ENCODE data around the gene CCT3. TPM values are rescaled to one million over a fixed set of nuclear protein-coding genes. Genes with fewer than 3 reads are reported as not detected.

The CCT3 gene
- total RNA-seq, 2 donors from 2014 or later = 104 to 106 TPM

DNA sequence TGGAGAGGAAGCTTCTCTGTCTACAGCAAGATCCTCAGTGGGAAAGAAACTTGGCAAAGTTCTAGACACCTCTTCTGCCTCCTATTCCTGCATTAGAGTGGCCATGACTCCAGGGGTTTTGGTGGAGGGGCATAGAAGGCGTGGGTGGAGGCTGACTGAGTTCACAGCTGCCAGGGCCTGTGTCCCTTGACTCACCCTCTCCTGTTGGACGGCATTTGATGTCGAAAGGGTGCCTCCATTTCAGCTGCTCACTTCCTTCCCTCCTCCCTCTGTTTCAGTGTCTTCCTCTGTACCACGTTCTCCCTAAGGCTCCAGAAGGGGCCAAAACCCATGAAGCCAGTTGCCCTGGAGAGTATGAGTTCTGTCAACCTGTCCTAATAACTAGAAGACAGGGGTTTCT lies 53.3 kb downstream of the CCT3 start:
- Histone ChIP-seq H3K27me3 (replicated peaks; ENCODE audit: insufficient read depth) (no peaks in the 10 kb centered on the region), H3K4me3 (no peak overlapping the region), H3K36me3 (no peaks in the 10 kb centered on the region), H3K27ac (no peak overlapping the region), H3K4me1 (ENCODE audit: control insufficient read depth in 1 of 2, low read depth in 2 of 2) (peaks cover 19 to 28% of the 10 kb centered on the region in 2 donors), H3K9me3 (no peaks in the 10 kb centered on the region)
- TF ChIP-seq, protein P1, sequence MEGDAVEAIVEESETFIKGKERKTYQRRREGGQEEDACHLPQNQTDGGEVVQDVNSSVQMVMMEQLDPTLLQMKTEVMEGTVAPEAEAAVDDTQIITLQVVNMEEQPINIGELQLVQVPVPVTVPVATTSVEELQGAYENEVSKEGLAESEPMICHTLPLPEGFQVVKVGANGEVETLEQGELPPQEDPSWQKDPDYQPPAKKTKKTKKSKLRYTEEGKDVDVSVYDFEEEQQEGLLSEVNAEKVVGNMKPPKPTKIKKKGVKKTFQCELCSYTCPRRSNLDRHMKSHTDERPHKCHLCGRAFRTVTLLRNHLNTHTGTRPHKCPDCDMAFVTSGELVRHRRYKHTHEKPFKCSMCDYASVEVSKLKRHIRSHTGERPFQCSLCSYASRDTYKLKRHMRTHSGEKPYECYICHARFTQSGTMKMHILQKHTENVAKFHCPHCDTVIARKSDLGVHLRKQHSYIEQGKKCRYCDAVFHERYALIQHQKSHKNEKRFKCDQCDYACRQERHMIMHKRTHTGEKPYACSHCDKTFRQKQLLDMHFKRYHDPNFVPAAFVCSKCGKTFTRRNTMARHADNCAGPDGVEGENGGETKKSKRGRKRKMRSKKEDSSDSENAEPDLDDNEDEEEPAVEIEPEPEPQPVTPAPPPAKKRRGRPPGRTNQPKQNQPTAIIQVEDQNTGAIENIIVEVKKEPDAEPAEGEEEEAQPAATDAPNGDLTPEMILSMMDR (IDR thresholded peaks at IDR 0.05) = no peak
- no peak for ATAC-seq (ENCODE audit: insufficient number of reproducible peaks, low FRiP score, low read depth)
- no peak for DNase-seq (ENCODE audit: low spot score)

DNA sequence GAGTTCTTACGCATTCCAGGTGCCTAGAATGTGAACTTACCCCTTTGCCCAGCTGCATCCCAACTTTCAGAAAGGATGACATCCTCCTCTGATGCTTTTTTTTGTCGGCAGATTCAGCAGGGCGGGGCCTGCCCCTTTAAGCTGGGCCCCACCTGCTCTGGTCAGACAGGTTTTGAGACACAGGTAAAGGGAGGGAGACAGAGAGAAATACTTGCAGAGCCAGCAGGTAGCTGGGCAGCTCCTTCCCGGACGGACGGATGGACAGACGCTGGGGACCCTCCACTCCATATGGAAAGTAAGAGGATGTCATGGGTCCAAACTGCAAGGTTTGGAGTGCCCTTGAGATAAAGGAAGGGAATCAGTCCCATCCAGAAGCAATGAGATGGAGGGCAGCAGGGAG lies 54.0 kb downstream of the CCT3 start, which contains the start of gene TMEM79:
Gene TMEM79, plus strand, starts transcription at position 214 of the 400 bp plus-strand sequence. CDS start 902 bp downstream, outside the sequence.
- Histone ChIP-seq H3K27me3 (replicated peaks; ENCODE audit: insufficient read depth) (no peaks in the 10 kb centered on the region), H3K36me3 (no peaks in the 10 kb centered on the region), H3K9me3 (no peaks in the 10 kb centered on the region), H3K27ac (peak within 1 kb of the TSS; percentile 7 to 70), H3K4me3 (peak within 1 kb of the TSS; percentile 83), H3K4me1 (ENCODE audit: control insufficient read depth in 1 of 2, low read depth in 2 of 2) (peaks cover 19 to 28% of the 10 kb centered on the region in 2 donors)
- TF ChIP-seq, protein P1 (IDR thresholded peaks at IDR 0.05) = no peak
- DNase-seq (ENCODE audit: low spot score) = no peak
- no peak for ATAC-seq (ENCODE audit: insufficient number of reproducible peaks, low FRiP score, low read depth)

DNA sequence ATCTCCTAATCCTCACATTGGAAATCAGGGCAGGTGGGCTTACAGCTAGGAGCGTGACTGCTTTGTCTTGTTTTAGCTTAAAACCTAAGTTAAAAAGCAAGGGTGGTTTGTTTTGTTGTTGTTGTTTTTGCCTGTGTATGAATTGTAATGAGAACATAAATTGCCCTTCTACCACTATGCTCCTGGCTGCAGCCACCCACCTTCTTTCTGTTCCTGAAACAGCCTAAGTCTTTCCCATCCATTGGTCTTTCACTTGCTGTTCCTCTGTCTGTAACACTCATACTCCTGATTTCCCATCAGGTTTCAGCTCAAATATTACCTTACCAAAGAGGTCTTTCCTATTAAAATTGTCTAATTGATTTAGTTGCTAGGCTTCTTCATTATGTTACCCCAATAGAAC lies 54.6 kb downstream of the CCT3 start:
- no peak for DNase-seq (ENCODE audit: low spot score)
- no peaks in the 10 kb centered on the region for H3K9me3 ChIP-seq
- H3K4me1 ChIP-seq (ENCODE audit: control insufficient read depth in 1 of 2, low read depth in 2 of 2) = peaks cover 19 to 28% of the 10 kb centered on the region in 2 donors
- no peaks in the 10 kb centered on the region for H3K36me3 ChIP-seq
- TF ChIP-seq, protein P1 (IDR thresholded peaks at IDR 0.05) = no peak
- H3K27ac ChIP-seq = peak overlapping the region in 1 of 2 donors; percentile 70
- ATAC-seq (ENCODE audit: insufficient number of reproducible peaks, low FRiP score, low read depth) = no peak
- no peaks in the 10 kb centered on the region for H3K27me3 ChIP-seq (replicated peaks; ENCODE audit: insufficient read depth)
- H3K4me3 ChIP-seq = peak overlapping the region; percentile 83

DNA sequence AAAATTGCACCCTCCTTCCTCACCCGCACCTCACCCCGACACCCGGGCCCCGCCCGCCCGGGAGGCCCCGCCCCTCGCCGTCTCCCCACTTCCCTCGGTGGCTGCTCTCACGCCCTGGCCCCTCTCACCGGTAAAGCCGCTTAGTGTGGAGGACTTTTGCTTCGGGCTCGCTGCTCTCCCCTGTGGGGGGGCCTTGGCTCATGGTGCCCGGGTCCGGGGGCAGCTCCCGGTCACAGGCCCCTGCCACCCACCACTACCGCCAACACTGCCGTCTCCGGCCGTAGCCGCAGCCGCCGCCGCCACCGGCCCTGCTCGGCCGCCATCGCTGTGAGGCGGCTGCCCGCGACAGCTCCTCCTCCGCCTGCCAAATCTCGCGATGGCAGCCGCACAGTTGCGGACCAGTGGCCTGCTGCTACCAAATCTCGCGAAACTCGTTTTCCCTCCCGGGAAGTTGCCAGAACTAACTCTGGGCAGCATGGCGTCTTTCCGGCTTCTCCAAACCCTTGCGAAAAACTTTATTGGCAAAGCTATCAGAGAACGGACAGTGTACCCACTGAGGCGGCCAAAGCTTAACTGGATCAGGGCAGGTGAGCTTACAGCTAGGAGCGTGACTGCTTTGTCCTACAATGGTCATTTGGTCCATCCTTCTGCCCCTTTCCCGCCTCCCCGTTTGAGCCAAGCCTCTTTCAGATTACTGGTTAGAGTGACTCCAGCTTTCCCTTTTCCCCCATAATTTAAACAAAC lies 55.4 kb downstream of the CCT3 start, which contains the start of gene SMG5:
Gene SMG5, minus strand, starts transcription at position 347 of the 744 bp plus-strand sequence. Its CDS starts 145 bp downstream, at position 202.
- Histone ChIP-seq H3K36me3 (peaks cover 7% of the 10 kb centered on the region), H3K27me3 (replicated peaks; ENCODE audit: insufficient read depth) (no peaks in the 10 kb centered on the region), H3K4me3 (peak within 1 kb of the TSS; percentile 83), H3K4me1 (ENCODE audit: control insufficient read depth in 1 of 2, low read depth in 2 of 2) (peaks cover 19 to 28% of the 10 kb centered on the region in 2 donors), H3K9me3 (no peaks in the 10 kb centered on the region), H3K27ac (peak within 1 kb of the TSS; percentile 58 to 70)
- ATAC-seq (ENCODE audit: insufficient number of reproducible peaks, low FRiP score, low read depth) (peak; percentile 96), DNase-seq (ENCODE audit: low spot score) (peak; percentile 81)
- TF ChIP-seq, protein P1 (IDR thresholded peaks at IDR 0.05) = no peak

DNA sequence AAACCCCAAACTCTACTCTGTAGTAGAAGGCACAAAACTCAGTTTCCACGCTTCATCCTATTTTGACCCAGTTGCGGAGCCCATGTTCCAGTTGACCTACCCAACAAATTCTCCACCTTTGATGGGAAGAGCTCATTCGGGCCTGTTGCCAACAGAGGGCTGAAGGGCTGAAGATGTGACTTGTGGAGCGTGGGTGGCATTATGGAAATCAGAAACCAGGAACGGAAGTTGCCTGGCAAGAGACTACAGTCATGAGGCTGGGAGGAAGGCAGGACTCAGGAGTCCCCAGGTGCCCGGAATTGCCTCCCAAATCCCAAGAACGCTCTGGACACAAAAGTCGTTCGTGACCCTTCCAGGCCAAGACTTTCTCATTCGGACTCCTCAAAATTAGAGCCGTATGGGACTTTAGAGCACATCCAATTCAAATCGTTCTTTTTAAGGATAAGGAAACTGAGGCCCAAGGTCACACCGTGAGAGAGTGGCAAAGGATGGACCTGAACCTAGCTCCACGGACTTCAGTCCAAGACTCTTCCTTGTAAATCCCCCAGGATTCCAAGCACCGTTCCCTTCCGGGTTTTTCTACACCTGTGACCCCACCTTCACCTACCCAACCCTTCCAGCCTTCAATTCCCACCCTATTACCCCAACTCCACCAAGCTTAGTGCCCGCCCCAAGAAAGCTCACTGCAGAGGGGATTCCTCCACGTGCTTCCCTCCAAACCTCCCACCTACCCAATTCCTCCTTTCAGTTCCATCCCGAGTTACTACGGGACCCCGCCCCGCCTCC lies 56.2 kb downstream of the CCT3 start:
- TF ChIP-seq, protein P1 (IDR thresholded peaks at IDR 0.05) = no peak
- Histone ChIP-seq H3K27ac (peak overlapping the region; percentile 58 to 70), H3K36me3 (peaks cover 12% of the 10 kb centered on the region), H3K4me1 (ENCODE audit: control insufficient read depth in 1 of 2, low read depth in 2 of 2) (peaks cover 19 to 28% of the 10 kb centered on the region in 2 donors), H3K4me3 (peak overlapping the region; percentile 83), H3K27me3 (replicated peaks; ENCODE audit: insufficient read depth) (no peaks in the 10 kb centered on the region), H3K9me3 (no peaks in the 10 kb centered on the region)
- ATAC-seq (ENCODE audit: insufficient number of reproducible peaks, low FRiP score, low read depth) = no peak
- no peak for DNase-seq (ENCODE audit: low spot score)
